ENCODE data around the gene BCAS1. TPM values are rescaled to one million over a fixed set of nuclear protein-coding genes. Genes with fewer than 3 reads are reported as not detected.

BCAS1 gene
- total RNA-seq, 2 donors from 2014 or later = 2.1 TPM; not detected in 1

DNA sequence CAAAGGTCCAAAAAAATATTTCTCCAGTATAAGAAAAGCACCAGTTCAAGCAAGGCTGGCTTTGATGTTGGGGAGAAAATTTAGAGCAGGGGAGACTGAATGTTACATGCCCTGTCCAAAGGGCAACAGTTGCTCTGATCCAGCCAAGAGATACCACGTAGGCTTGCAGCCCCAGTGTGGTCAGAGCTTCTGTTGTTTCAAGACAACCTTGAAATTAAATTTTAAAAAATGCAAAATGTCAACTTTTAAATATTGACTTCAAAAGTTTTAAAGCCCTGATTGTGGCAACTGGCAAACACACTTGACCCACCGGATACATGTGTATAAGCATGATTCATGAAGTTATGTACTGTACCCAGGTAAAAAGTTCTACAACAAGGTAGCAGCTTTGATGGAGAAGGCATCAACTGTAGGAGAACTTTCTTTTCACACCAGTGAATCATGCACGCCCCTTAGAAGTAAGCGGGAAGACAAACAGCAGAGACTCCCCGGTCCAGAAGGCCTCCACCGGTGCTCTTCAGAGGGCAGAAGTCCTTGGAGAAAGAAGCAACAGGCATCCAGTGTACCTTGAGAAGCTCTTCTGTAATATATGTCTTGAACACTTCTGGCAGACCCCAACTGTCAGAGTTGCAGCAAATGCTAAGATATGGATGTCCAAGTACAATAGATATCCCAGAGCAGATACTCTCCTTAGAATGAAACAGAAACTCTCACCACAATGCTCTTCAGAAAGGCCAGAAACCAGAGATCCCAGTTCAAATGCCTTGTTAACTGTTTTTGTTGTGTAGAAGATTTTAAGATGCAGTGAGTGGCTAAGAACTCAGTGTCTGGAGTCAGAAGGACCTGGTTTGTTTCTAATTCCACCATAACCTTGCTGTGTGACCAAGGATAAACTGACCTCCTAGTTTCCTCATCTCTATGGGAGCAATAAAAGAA lies 115.4 kb downstream of the BCAS1 start:
- DNase-seq = no peak

DNA sequence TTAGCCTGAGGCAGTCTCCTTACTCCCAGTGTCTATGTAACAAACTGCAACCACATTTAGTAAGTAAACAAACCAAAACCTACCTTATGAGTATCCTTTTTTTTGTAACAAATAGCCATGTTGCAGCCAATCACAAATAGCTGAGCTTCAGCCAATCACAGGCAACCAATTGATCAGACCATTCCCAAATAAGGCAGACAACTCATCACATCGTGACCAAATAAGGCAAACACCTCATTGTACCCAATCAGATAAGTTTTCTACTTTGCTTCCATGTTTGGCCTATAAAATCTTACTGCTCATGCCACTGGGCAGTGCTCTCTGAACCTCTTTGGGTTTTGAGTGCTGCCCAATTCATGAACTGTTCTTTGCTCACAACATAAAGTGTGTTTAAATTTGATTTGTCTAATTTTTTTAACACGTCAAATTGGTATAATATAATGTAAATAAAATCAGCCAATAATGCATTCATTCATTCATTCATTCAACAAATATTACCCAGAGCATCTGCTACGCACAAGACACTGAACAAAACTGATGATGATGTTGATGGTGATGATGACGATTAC lies 117.8 kb downstream of the BCAS1 start:
- ATAC-seq (no peak), DNase-seq (no peak)
- H3K36me3 ChIP-seq (replicated peaks in 1 of 2; ENCODE audit: insufficient read depth in 1 of 2, low read depth in 2 of 2) = no peaks in the 10 kb centered on the region
- no peak overlapping the region for H3K27ac ChIP-seq
- H3K9me3 ChIP-seq = no peaks in the 10 kb centered on the region
- intact Hi-C loops (cut with DNase I) = no loop called here
- no peaks in the 10 kb centered on the region for H3K4me1 ChIP-seq
- 80 to 85% methylated on average over 4 of the region's 4 CpGs for WGBS, 2 donors
- H3K27me3 ChIP-seq = no peaks in the 10 kb centered on the region
- H3K4me3 ChIP-seq = no peak overlapping the region
- TF ChIP-seq POLR2A (IDR thresholded peaks at IDR 0.05) = no peak
- TF ChIP-seq, protein P1, sequence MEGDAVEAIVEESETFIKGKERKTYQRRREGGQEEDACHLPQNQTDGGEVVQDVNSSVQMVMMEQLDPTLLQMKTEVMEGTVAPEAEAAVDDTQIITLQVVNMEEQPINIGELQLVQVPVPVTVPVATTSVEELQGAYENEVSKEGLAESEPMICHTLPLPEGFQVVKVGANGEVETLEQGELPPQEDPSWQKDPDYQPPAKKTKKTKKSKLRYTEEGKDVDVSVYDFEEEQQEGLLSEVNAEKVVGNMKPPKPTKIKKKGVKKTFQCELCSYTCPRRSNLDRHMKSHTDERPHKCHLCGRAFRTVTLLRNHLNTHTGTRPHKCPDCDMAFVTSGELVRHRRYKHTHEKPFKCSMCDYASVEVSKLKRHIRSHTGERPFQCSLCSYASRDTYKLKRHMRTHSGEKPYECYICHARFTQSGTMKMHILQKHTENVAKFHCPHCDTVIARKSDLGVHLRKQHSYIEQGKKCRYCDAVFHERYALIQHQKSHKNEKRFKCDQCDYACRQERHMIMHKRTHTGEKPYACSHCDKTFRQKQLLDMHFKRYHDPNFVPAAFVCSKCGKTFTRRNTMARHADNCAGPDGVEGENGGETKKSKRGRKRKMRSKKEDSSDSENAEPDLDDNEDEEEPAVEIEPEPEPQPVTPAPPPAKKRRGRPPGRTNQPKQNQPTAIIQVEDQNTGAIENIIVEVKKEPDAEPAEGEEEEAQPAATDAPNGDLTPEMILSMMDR (IDR thresholded peaks at IDR 0.05) = no peak

More for the DNA sequence above, 115.4 kb downstream of the BCAS1 start:
- Histone ChIP-seq H3K4me3 (no peak overlapping the region), H3K9me3 (no peaks in the 10 kb centered on the region), H3K27ac (no peak overlapping the region), H3K27me3 (no peaks in the 10 kb centered on the region), H3K4me1 (no peaks in the 10 kb centered on the region), H3K36me3 (replicated peaks in 1 of 2; ENCODE audit: insufficient read depth in 1 of 2, low read depth in 2 of 2) (no peaks in the 10 kb centered on the region)
- 74 to 81% methylated on average over 6 of the region's 6 CpGs for WGBS, 2 donors
- TF ChIP-seq, protein P1 (IDR thresholded peaks at IDR 0.05) = no peak
- TF ChIP-seq POLR2A (IDR thresholded peaks at IDR 0.05) = no peak
- intact Hi-C loops (cut with DNase I) = no loop called here
- ATAC-seq = no peak

DNA sequence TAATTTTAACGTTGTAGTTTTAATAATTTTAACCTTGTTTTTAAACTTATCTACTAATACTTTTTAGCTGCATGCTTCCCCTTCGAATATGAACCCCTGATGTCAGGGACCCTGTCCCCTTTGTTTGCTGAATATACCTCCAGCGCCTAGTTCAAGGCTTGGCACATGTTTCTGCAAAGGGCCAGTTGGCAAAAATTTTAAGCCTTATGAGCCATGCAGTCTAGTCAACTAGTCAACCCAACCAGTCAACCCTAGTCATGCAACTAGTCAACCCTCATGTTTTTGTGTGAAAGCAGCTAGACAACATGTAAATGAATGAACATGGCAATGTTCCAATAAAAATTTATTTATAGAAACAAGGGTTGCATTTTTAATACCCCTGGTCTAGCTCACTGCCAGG lies 119.8 kb downstream of the BCAS1 start:
- WGBS, 2 donors = 66 to 69% methylated on average over 3 of the region's 3 CpGs
- no peaks in the 10 kb centered on the region for H3K27me3 ChIP-seq
- no peak overlapping the region for H3K27ac ChIP-seq
- no peaks in the 10 kb centered on the region for H3K36me3 ChIP-seq (replicated peaks in 1 of 2; ENCODE audit: insufficient read depth in 1 of 2, low read depth in 2 of 2)
- DNase-seq = no peak
- no peak for TF ChIP-seq POLR2A (IDR thresholded peaks at IDR 0.05)
- TF ChIP-seq, protein P1 (IDR thresholded peaks at IDR 0.05) = no peak
- H3K4me3 ChIP-seq = no peak overlapping the region
- H3K4me1 ChIP-seq = no peaks in the 10 kb centered on the region
- no peaks in the 10 kb centered on the region for H3K9me3 ChIP-seq
- intact Hi-C loops (cut with DNase I) = no loop called here
- no peak for ATAC-seq

DNA sequence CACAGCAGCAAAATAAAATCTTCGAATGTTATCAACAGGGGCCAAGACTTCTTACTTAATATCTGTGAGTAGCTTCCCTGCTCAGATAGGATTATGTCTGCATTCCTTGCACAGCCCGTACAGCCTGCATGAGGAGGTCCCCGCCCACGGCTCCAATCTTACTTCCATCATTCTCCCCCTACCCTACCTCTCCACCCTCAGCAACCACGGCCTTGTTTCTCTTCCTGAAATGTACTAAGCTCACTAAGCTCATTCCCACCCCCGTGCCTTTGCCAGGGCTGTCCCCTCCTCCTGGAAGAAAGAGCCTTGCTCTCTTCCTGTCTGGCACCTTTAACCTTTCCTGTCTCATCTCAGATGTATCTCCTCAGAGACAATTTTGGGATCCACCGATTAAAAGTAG lies 120.4 kb downstream of the BCAS1 start:
- ATAC-seq (no peak), DNase-seq (no peak)
- Histone ChIP-seq H3K4me3 (no peak overlapping the region), H3K27ac (no peak overlapping the region), H3K9me3 (no peaks in the 10 kb centered on the region), H3K36me3 (replicated peaks in 1 of 2; ENCODE audit: insufficient read depth in 1 of 2, low read depth in 2 of 2) (no peaks in the 10 kb centered on the region), H3K4me1 (no peaks in the 10 kb centered on the region), H3K27me3 (no peaks in the 10 kb centered on the region)
- 52 to 60% methylated on average over 6 of the region's 7 CpGs for WGBS, 2 donors
- TF ChIP-seq, protein P1 (IDR thresholded peaks at IDR 0.05) = no peak
- TF ChIP-seq POLR2A (IDR thresholded peaks at IDR 0.05) = no peak
- intact Hi-C loops (cut with DNase I) = no loop called here

Data from body of pancreas (tissue), 4 donors.